HepG2 (cell line): ENCODE results near the gene PDK1. TPM values are rescaled to one million over a fixed set of nuclear protein-coding genes. Genes with fewer than 3 reads are reported as not detected.

Experiments
- ATAC-seq: fragments of 200-7000 bp; cut with Tn5 transposase; 3 replicates; pipeline ENCODE4 v1.9.1; 2020; ENCODE audit warnings: mild to moderate bottlenecking, moderate library complexity
- BruUV-seq: library from RNA; stranded (reverse); fragments of 400-500 nt; replicated peaks from 2 replicates; lab custom pipeline; 2021; lab: Mats Ljungman, UMichigan
- CTCF ChIA-PET: fragments of 300-600 bp; formaldehyde crosslinking; extraction: SDS; loops from one replicate; lab custom pipeline; 2021; ENCODE audit warnings: low total read pairs, inconsistent platforms, low intra/inter-chr PET ratio; lab: Yijun Ruan, JAX
- POLR2A ChIA-PET: fragments of 350-600 bp; sonication (Branson Sonifier 250); formaldehyde crosslinking; loops from one replicate; lab custom pipeline; 2020; ENCODE audit warnings: antibody characterized with exemption, inconsistent platforms; lab: Yijun Ruan, JAX
- DNase-seq: peaks from one replicate; pipeline ENCODE4 v3.0.0-alpha.2; 2015; ENCODE audit warnings: low spot score
- FAIRE-seq: peaks from 3 replicates; lab custom pipeline; 2011; peaks lifted over from hg19 to GRCh38; lab: Jason Lieb, UNC
- H2AFZ ChIP-seq: one replicate; pipeline ENCODE4 v1.6.1; 2011; ENCODE audit warnings: low read length, inconsistent platforms
- H3K27ac ChIP-seq: fragments of 300-600 bp; 3 replicates; pipeline ENCODE4 v1.8.0; 2011; ENCODE audit warnings: mixed run types, mild to moderate bottlenecking, mixed read lengths, low read length, inconsistent platforms; ENCODE audit not compliant: insufficient read depth; ENCODE audit errors: extremely low read length
- H3K27me3 ChIP-seq, 2 experiments: fragments of 200-600 bp in 1 of 2; 2 replicates in 1 of 2; 3 replicates in 1 of 2; pipeline versions ENCODE4 v1.6.0 to v1.8.0; 2011; ENCODE audit warnings: low read length in 2 of 2, mild to moderate bottlenecking in 2 of 2, moderate library complexity in 2 of 2, inconsistent platforms in 1 of 2; ENCODE audit not compliant: insufficient read depth in 2 of 2, control insufficient read depth in 1 of 2
- H3K36me3 ChIP-seq, 2 experiments: fragments of 200-600 bp in 1 of 2; replicated peaks in 1 of 2; 2 replicates in 1 of 2; 3 replicates in 1 of 2; pipeline versions ENCODE4 v1.5.1 to v1.8.0; 2011; ENCODE audit warnings: low read length in 2 of 2, inconsistent platforms in 1 of 2; ENCODE audit not compliant: insufficient read depth in 2 of 2, control insufficient read depth in 1 of 2
- H3K4me1 ChIP-seq: 2 replicates; pipeline ENCODE4 v1.5.1; 2012; ENCODE audit warnings: low read length, inconsistent platforms; ENCODE audit not compliant: insufficient read depth
- H3K4me2 ChIP-seq: 2 replicates; pipeline ENCODE4 v1.6.0; 2011; ENCODE audit warnings: low read depth, low read length, inconsistent platforms
- H3K4me3 ChIP-seq, 3 experiments: fragments of 200-600 bp in 1 of 3; sonication (generic), shearing (Covaris generic) in 1 of 3; replicated peaks in 1 of 3; 2 replicates each; pipeline ENCODE4 v1.5.1; 2011 to 2016; ENCODE audit warnings: low read length in 3 of 3, inconsistent platforms in 2 of 3, low read depth in 2 of 3, mild to moderate bottlenecking in 2 of 3, control low read depth in 1 of 3, mixed read lengths in 1 of 3; ENCODE audit not compliant: insufficient read depth in 1 of 3
- H3K79me2 ChIP-seq: one replicate; pipeline ENCODE4 v1.6.1; 2011; ENCODE audit warnings: low read length, inconsistent platforms; ENCODE audit not compliant: insufficient read depth
- H3K9ac ChIP-seq: 2 replicates; pipeline ENCODE4 v1.6.0; 2011; ENCODE audit warnings: mild to moderate bottlenecking, low read depth, low read length, inconsistent platforms; ENCODE audit not compliant: insufficient read depth
- H3K9me3 ChIP-seq: 2 replicates; pipeline ENCODE4 v1.5.1; 2012; ENCODE audit warnings: mild to moderate bottlenecking, low read length
- H4K20me1 ChIP-seq: 2 replicates; pipeline ENCODE4 v1.6.0; 2011; ENCODE audit warnings: inconsistent platforms, mild to moderate bottlenecking, low read length, moderate library complexity; ENCODE audit not compliant: insufficient read depth
- KLF11 ChIP-seq: IDR thresholded peaks from 2 replicates; pipeline ENCODE4 v1.6.1; 2016; ENCODE audit warnings: missing compliant biosample characterization
- MAFF ChIP-seq: IDR thresholded peaks from 2 replicates; pipeline ENCODE4 v1.6.1; 2011; ENCODE audit warnings: low read depth, low read length, improper control_type of control experiment
- MAFK ChIP-seq, 2 experiments: IDR thresholded peaks in 1 of 2; conservative IDR thresholded peaks in 1 of 2; 2 replicates each; pipeline ENCODE4 v1.6.1; 2011; ENCODE audit warnings: improper control_type of control experiment in 2 of 2, low read length in 2 of 2
- RELA ChIP-seq: sonication (generic); formaldehyde crosslinking; IDR thresholded peaks from 2 replicates; pipeline ENCODE4 v1.4.0; 2020; ENCODE audit warnings: missing genetic modification reagents
- RFX1 ChIP-seq: fragments of 450-650 bp; IDR thresholded peaks from 2 replicates; pipeline ENCODE4 v1.6.1; 2017
- WGBS: methylation state at CpG from one replicate; pipeline ENCODE4 v1.1.6; 2017; ENCODE audit warnings: low lambda C conversion rate; 5-methylcytosine and 5-hydroxymethylcytosine counted together
- in situ Hi-C: cut with HindIII; loops from 2 replicates; pipeline ENCODE4 v1.10.0; 2017; ENCODE audit warnings: low pct_unique_long_range_greater_than_20kb; ENCODE audit not compliant: extremely low pct_ligation_motif_present
- intact Hi-C: fragments of 100-400 bp; cut with micrococcal nuclease; formaldehyde crosslinking; loops from one replicate; pipeline ENCODE4 v1.10.0; 2022; ENCODE audit not compliant: unreplicated experiment
- polyA plus RNA-seq, 8 experiments: library from polyadenylated mRNA; depleted of rRNA in 3 of 8; stranded (reverse) in 7 of 8; unstranded in 1 of 8; fragments of >200 nt; fragmentation: Illumina TruSeq in 4 of 8; extraction: Trizol in 4 of 8; gene quantifications; 2 replicates each; pipeline versions ENCODE4 v1.2.1 to v1.2.3, GENCODE V29; 2011 to 2016; ENCODE audit warnings: low read depth in 4 of 8, missing spikeins in 1 of 8, mixed read lengths in 1 of 8; ENCODE audit not compliant: insufficient read depth in 1 of 8
- total RNA-seq, 5 experiments: library from RNA; depleted of rRNA; stranded (reverse); fragments of >200 nt; fragmentation: Illumina TruSeq; extraction: Trizol; gene quantifications; 2 replicates each; pipeline ENCODE4 v1.2.3, GENCODE V29; 2016; ENCODE audit warnings: low read depth in 1 of 5
- TF ChIP-seq, protein P1 (sequence below): sonication (generic); formaldehyde crosslinking; IDR thresholded peaks from 2 replicates; pipeline ENCODE4 v1.4.0; 2020; ENCODE audit warnings: missing genetic modification reagents, borderline replicate concordance
- TF ChIP-seq, protein P2 (sequence below): sonication (generic); IDR thresholded peaks from 2 replicates; pipeline ENCODE4 v1.6.1; 2016; ENCODE audit warnings: low read depth, borderline replicate concordance

PDK1 gene
- total and polyA plus RNA-seq, 2 of the 13 experiments (the other 11 are each of a cell fraction or from before 2014, with no cell fraction given) = 11.9 to 96.9 TPM

DNA sequence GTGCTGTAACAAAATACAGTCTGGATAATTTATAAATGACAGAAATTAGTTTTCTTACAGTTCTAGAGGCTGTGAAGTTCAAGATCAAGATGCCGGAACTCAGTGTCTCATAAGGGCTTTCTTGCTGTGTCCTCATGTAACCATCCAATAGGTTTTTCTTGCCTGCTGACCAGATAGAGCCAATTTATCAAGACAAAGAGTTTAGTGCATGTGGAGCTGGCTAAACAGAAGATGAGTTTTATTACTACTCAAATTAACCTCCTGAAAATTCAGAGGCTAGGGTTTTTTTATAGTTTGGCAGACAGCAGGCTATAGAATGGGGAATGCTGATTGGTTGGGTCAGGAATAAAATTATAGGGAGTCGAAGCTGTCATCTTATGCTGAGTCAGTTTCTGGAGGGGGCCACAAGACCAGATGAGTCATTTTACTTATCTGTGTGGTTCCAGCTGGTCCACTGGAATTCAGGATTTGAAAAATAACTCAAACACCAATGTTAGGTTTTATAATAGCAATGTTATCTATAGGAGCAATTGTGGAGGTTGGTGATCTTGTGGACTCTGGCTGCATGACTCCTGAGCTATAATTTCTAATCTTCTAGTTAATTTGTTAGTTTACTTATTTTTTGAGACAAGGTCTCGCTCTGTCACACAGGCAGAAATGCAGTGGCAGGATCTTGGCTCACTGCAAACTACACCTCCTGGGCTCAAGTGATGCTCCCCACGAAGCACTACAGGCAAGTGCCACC, 3.2 kb upstream of the PDK1 start:
- no TSS peak for BruUV-seq
- Histone ChIP-seq H3K9ac (no peak overlapping the region), H2AFZ (no peak overlapping the region), H3K36me3 (no peaks in the 10 kb centered on the region), H3K4me2 (no peak overlapping the region), H3K79me2 (peaks cover 18% of the 10 kb centered on the region), H4K20me1 (peaks cover 7% of the 10 kb centered on the region; the same call in 1 of the 2 replicates), H3K4me3 (no peak overlapping the region), H3K27me3 (no peaks in the 10 kb centered on the region; a peak in 1 of 5 replicates), H3K9me3 (no peaks in the 10 kb centered on the region), H3K27ac (no peak overlapping the region), H3K4me1 (peaks cover 22% of the 10 kb centered on the region)
- no peak for TF ChIP-seq RFX1
- peak; percentile 39 to 69; a peak in 3 of 4 replicates for TF ChIP-seq MAFK (conservative IDR thresholded peaks at IDR 0.05 in 1 of 2, IDR thresholded peaks at IDR 0.05 in 1 of 2; ENCODE audit: low read length in 2 of 2)
- TF ChIP-seq KLF11 (CRISPR knock-in tag) = no peak
- TF ChIP-seq MAFF = peak; percentile 64
- no peak for TF ChIP-seq RELA
- TF ChIP-seq, protein P1, sequence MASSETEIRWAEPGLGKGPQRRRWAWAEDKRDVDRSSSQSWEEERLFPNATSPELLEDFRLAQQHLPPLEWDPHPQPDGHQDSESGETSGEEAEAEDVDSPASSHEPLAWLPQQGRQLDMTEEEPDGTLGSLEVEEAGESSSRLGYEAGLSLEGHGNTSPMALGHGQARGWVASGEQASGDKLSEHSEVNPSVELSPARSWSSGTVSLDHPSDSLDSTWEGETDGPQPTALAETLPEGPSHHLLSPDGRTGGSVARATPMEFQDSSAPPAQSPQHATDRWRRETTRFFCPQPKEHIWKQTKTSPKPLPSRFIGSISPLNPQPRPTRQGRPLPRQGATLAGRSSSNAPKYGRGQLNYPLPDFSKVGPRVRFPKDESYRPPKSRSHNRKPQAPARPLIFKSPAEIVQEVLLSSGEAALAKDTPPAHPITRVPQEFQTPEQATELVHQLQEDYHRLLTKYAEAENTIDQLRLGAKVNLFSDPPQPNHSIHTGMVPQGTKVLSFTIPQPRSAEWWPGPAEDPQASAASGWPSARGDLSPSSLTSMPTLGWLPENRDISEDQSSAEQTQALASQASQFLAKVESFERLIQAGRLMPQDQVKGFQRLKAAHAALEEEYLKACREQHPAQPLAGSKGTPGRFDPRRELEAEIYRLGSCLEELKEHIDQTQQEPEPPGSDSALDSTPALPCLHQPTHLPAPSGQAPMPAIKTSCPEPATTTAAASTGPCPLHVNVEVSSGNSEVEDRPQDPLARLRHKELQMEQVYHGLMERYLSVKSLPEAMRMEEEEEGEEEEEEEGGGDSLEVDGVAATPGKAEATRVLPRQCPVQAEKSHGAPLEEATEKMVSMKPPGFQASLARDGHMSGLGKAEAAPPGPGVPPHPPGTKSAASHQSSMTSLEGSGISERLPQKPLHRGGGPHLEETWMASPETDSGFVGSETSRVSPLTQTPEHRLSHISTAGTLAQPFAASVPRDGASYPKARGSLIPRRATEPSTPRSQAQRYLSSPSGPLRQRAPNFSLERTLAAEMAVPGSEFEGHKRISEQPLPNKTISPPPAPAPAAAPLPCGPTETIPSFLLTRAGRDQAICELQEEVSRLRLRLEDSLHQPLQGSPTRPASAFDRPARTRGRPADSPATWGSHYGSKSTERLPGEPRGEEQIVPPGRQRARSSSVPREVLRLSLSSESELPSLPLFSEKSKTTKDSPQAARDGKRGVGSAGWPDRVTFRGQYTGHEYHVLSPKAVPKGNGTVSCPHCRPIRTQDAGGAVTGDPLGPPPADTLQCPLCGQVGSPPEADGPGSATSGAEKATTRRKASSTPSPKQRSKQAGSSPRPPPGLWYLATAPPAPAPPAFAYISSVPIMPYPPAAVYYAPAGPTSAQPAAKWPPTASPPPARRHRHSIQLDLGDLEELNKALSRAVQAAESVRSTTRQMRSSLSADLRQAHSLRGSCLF (CRISPR knock-in tag) = no peak
- TF ChIP-seq, protein P2, sequence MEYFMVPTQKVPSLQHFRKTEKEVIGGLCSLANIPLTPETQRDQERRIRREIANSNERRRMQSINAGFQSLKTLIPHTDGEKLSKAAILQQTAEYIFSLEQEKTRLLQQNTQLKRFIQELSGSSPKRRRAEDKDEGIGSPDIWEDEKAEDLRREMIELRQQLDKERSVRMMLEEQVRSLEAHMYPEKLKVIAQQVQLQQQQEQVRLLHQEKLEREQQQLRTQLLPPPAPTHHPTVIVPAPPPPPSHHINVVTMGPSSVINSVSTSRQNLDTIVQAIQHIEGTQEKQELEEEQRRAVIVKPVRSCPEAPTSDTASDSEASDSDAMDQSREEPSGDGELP = 0 out of 2 replicates have a peak, but pooled peaks have one; percentile 34
- no peak for DNase-seq
- WGBS = 71% methylated on average over 4 of the region's 4 CpGs
- intact Hi-C loops (no loop called here), in situ Hi-C loops (no loop called here)
- ATAC-seq = no peak
- POLR2A ChIA-PET = no interaction called here
- CTCF ChIA-PET = no interaction called here
- no peak for FAIRE-seq
